ENCODE results near the gene SIRT5. TPM values are rescaled to one million over a fixed set of nuclear protein-coding genes. Genes with fewer than 3 reads are reported as not detected.

Gene SIRT5
- total RNA-seq, 2 donors from 2014 or later, result 13.0 to 16.5 TPM

- peak; percentile 57 for ATAC-seq
- intact Hi-C loops (cut with DNase I, micrococcal nuclease), result loop anchor here (10.0 kb wide), 2 partner anchors 90 to 150 kb away; no protein-coding TSS in a partner anchor
- peak; percentile 47 to 74 for DNase-seq
Measured at GRCh38 chr6:13614126-13614925, 39.9 kb downstream of the SIRT5 start.

DNA sequence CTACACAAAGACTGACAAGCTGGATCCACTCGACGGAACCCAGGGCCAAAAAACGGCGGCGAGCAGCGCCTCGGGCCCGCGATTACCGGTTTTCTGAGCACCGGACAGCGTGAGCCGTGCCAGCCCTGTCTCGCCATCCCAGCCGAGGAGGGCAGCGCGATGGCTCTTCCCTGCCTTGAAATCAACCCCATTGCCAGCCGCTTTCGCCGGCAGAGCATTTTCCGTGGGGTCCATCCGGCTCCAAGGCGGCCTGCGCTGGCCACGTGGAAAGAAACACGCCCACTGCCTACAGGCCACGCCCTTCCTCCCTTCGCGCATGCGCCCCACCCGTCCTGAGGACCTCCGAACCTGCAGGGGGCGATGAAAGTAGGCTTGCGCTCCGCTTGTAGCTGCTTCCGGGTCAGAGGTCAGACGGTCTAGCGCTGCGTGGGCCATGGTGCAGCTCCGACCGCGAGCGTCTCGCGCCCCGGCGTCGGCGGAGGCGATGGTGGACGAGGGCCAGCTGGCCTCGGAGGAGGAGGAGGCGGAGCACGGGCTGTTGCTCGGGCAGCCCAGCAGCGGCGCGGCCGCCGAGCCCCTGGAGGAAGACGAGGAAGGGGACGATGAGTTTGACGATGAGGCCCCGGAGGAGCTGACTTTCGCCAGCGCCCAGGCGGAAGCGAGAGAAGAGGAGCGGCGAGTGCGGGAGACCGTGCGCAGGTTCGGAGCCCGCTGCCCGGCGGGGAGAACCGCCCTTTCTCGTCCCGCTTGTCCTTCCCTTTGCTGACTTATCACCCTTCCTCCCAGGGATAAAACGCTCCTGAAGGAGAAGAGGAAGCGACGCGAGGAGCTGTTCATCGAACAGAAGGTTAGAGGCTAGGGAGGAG, 40.8 kb downstream of the SIRT5 start, which contains the start of gene NOL7:
TSS of gene NOL7 (plus strand) at position 410 of the 866 bp plus-strand sequence. CDS start at position 434, 24 bp downstream.
- intact Hi-C loops (cut with DNase I, micrococcal nuclease), result loop anchor here (10.0 kb wide), 2 partner anchors 90 to 150 kb away; no protein-coding TSS in a partner anchor
- peak; percentile 93 for ATAC-seq
- peak; percentile 97 for DNase-seq

DNA sequence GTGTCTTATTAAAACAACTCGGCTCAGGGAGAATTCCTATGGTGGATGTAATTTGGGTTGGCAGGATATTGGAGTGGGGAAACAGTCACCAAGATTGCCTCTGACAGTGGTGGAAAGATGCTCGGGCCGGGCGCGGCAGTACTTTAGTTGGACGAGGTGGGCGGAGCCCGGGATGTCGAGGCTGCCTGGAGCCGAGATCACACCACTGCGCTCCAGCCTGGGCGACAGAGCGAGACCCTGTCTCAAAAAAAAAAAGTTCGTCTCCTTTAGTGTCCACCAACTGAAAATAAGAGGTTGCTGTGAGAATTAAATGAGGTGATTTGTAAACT, 41.4 kb downstream of the SIRT5 start:
- DNase-seq (peak; percentile 73 to 80), ATAC-seq (peak; percentile 55)
- intact Hi-C loops (cut with DNase I, micrococcal nuclease), result loop anchor here (10.0 kb wide), 2 partner anchors 89 to 149 kb away; no protein-coding TSS in a partner anchor

- intact Hi-C loops (cut with DNase I, micrococcal nuclease), result loop anchor here (10.0 kb wide), 2 partner anchors 88 to 148 kb away; no protein-coding TSS in a partner anchor
- DNase-seq (no peak), ATAC-seq (no peak)
Measured at GRCh38 chr6:13617066-13617465, 42.7 kb downstream of the SIRT5 start.

- DNase-seq, result no peak
Measured at GRCh38 chr6:13624871-13625288, 50.5 kb downstream of the SIRT5 start.

DNA sequence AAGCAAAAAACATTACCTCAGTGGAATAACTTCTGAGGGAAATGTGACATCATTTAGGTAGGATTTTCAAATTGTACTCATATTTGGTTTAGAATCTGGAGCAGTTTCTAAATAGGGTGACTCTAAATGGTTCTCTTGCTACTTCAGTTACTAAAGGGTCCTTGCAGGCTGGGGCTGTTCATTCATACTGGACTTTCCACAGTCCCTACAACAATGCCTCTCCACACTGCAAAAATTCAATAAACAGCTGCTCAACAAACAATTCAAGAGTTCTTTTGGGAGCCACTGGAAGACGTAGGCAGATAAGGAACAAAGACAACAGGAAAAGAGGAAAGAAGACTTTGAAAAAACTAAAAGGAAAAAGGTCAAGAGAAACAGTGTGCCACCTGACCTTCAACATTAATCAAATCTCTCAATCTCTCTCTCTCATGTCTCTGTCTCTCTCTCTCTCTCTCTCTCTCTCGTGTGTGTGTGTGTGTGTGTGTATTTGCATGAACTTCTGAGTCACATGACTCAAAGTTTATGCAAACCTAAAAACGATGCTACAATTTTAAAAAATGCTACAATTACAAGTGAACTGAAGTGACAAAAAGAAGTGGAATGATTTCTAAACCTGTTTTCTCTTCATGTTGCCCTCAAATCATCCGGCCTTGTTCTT, 55.2 kb downstream of the SIRT5 start:
- intact Hi-C loops (cut with DNase I, micrococcal nuclease), result no loop called here
- ATAC-seq (no peak), DNase-seq (no peak)

More at GRCh38 chr6:13624871-13625288, 50.5 kb downstream of the SIRT5 start:
- intact Hi-C loops (cut with DNase I, micrococcal nuclease), result no loop called here
- ATAC-seq, result peak; percentile 70

DNA sequence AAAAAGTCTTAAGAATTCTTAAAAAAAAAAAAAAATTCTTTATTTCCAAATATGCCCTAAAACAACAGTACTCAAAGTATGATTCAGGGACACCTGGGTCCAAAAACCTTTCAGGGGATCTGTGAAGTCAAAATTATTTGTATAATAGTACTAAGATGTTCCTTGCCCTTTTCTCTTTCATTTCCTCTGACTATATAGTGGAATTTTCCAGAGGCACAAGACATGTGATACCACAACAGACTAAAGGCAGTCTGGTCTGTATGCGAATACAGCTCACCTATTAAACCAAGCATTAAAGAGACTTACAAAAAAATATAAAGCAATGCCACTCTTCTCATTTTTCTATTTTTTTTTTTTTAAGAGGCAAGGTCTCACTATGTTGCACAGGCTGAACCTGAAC, 56.1 kb downstream of the SIRT5 start:
- DNase-seq, result no peak
- intact Hi-C loops (cut with DNase I, micrococcal nuclease), result no loop called here
- ATAC-seq, result no peak

GRCh38 chr6:13633343-13633742, 58.9 kb downstream of the SIRT5 start:
- intact Hi-C loops (cut with DNase I, micrococcal nuclease), result no loop called here
- no peak for ATAC-seq
- no peak for DNase-seq

DNA sequence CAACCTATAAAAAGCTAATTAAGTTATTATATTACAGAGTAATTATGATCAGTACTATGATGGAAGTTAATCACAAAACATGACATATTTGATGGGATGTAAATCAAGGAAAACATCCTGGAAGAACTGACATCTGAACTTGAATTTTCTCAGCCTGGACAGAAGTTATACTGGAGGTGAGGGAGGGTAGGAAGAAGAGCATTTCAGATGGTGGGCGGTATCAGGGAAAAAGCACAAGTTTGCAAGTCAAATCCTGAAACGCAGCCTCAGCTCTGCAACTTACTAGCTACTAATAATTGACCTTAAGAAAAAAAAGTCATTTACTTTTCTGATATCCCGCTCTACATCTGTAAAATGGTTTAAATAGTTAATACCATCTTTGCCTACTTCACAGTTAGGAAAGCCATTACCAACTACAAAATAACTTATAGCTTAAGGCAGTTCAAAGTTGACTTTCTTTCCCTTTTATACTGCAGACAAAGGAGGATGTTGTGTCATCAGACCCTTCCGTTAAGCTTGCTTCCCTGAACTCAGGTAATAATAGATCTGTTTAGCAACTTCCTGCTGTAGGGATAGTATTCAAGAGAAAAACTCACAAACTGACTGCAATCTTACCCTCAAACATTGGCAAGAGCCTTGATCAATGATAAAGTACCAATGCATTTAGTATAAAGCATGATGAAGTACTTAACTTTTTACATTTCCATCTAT, 61.7 kb downstream of the SIRT5 start:
- ATAC-seq, result no peak
- intact Hi-C loops (cut with DNase I, micrococcal nuclease), result no loop called here
- DNase-seq, result no peak

GRCh38 chr6:13638014-13638413, 63.6 kb downstream of the SIRT5 start:
- no peak for DNase-seq
- ATAC-seq, result no peak
- intact Hi-C loops (cut with DNase I, micrococcal nuclease), result no loop called here

DNA sequence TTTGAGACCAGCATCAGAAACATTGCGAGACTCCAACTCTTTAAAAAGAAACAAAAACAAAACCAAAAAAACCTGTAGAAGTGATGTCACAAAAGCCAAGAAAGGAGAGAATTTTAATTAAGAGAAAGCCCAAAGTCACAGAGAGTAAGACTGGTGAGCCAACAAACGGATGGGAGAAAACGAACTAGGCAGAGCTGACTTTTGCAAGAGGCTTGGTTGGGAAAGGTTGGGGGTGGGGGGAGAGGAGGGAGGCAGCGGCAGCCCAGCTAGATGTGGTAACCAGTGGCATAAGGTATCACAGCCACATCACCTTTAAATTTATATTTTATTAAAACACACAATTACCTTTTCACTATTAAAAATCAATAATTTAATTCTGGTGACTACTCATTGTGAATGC, 64.2 kb downstream of the SIRT5 start:
- intact Hi-C loops (cut with DNase I, micrococcal nuclease), result no loop called here
- ATAC-seq, result no peak
- DNase-seq, result no peak

GRCh38 chr6:13641315-13641714, 66.9 kb downstream of the SIRT5 start:
- intact Hi-C loops (cut with DNase I, micrococcal nuclease), result no loop called here
- ATAC-seq (no peak), DNase-seq (no peak)

GRCh38 chr6:13643125-13643524, 68.7 kb downstream of the SIRT5 start:
- ATAC-seq (no peak), DNase-seq (no peak)
- intact Hi-C loops (cut with DNase I, micrococcal nuclease), result no loop called here

- DNase-seq (no peak), ATAC-seq (no peak)
- intact Hi-C loops (cut with DNase I, micrococcal nuclease), result no loop called here
Measured at GRCh38 chr6:13648850-13649249, 74.4 kb downstream of the SIRT5 start.

DNA sequence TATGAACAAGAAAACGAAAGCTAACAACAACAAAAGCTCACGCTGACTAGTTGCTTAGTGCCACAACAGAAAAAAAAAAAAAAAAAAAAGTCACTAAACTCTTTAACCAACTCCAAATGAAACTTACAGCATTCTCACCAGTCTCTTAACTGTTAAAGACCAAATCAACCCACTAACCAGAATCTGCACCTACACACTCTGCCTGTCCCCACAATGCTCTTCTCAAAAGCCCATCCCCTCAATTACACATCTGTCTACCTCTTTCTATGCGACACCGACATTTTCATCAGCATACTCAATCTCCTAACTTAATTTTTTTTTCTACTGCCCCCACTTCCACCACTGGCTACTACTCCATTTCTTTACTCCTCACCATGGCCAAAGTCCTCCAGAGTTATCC, 75.0 kb downstream of the SIRT5 start:
- intact Hi-C loops (cut with DNase I, micrococcal nuclease), result no loop called here
- ATAC-seq (no peak), DNase-seq (no peak)

GRCh38 chr6:13653296-13653695, 78.9 kb downstream of the SIRT5 start:
- ATAC-seq, result no peak
- DNase-seq, result no peak
- intact Hi-C loops (cut with DNase I, micrococcal nuclease), result no loop called here

DNA sequence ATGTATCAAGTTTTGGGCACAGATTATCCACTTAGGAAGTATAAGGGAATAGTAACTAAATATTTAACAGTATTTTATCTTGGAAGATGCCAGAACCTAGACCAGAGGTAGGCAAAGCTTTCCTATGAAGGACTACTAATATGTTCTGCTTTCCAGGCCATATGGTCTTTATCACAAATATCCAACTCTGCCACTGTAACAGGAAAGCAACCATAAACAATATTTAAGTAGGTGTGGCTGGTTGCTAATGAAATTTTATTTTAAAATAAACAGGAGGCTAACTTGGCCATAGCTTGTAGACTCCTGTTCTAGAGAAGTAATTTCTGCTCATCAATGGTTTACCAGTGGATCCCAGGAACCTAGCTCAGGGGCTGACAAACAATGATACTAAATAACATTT, 80.1 kb downstream of the SIRT5 start:
- intact Hi-C loops (cut with DNase I, micrococcal nuclease), result no loop called here
- DNase-seq, result no peak
- no peak for ATAC-seq

- intact Hi-C loops (cut with DNase I, micrococcal nuclease), result no loop called here
- no peak for ATAC-seq
- no peak for DNase-seq
Measured at GRCh38 chr6:13655700-13656099, 81.3 kb downstream of the SIRT5 start.

DNA sequence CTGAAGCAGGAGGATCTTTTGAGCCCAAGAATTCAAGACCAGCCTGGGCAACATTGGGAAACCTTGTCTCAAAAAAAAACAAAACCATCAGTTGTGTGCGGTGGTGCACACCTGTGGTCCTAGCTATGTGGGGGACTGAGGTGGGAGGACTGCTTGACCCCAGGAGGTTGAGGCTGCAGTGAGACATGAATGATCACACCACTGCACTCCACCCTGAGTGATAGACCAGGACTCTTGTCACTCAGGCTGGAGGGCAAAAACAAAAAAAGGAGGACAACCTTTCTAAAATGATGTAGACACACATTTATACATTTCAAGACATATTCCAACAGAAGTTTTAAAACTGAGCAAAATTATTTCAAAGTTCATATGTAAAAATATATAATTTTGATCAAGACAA, 85.9 kb downstream of the SIRT5 start:
- DNase-seq (no peak), ATAC-seq (no peak)
- intact Hi-C loops (cut with DNase I, micrococcal nuclease), result no loop called here
